ENCODE results near the gene IGF1R.

DNA sequence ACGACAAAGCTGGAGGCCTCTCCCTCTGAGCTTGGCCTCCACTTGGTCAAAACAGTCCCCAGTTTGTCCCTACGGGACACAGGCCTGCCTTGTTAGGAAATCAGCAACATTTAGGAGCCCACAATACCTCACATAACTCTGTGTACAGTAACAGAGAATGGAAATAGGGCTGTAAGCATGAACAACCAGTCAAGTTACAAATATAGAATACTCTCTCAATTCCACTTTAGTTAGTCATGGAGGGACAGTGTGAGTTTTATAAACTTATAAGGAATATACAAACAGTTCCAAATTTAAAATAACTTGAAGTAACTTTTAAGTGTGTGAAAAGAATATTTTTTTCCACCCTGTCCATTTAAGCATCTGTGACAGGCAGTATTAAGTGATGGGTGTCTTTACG is 229.8 kb downstream of the IGF1R start:
- TF ChIP-seq EZH2 (IDR thresholded peaks at IDR 0.05; ENCODE audit: borderline replicate concordance, low read depth, low read length, severe bottlenecking): no peak
- TF ChIP-seq, protein P1, sequence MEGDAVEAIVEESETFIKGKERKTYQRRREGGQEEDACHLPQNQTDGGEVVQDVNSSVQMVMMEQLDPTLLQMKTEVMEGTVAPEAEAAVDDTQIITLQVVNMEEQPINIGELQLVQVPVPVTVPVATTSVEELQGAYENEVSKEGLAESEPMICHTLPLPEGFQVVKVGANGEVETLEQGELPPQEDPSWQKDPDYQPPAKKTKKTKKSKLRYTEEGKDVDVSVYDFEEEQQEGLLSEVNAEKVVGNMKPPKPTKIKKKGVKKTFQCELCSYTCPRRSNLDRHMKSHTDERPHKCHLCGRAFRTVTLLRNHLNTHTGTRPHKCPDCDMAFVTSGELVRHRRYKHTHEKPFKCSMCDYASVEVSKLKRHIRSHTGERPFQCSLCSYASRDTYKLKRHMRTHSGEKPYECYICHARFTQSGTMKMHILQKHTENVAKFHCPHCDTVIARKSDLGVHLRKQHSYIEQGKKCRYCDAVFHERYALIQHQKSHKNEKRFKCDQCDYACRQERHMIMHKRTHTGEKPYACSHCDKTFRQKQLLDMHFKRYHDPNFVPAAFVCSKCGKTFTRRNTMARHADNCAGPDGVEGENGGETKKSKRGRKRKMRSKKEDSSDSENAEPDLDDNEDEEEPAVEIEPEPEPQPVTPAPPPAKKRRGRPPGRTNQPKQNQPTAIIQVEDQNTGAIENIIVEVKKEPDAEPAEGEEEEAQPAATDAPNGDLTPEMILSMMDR (IDR thresholded peaks at IDR 0.05; ENCODE audit: extremely low read depth in 1 of 2, insufficient read depth in 1 of 2, low read depth in 1 of 2, low read length in 2 of 2): no peak
- no peak for TF ChIP-seq POLR2A (IDR thresholded peaks at IDR 0.05; ENCODE audit: low read depth, low read length)
- TF ChIP-seq MYC (IDR thresholded peaks at IDR 0.05; ENCODE audit: low read depth, low read length): no peak
- no peak for TF ChIP-seq POLR2AphosphoS5 (IDR thresholded peaks at IDR 0.05; ENCODE audit: insufficient read depth, low read depth, low read length)
- no peak for TF ChIP-seq FOS (IDR thresholded peaks at IDR 0.05; ENCODE audit: borderline replicate concordance, insufficient read depth, low read length)
